Caco-2 (cell line): Measurements from ENCODE around the gene PEAK3. TPM values are rescaled to one million over a fixed set of nuclear protein-coding genes. Genes with fewer than 3 reads are reported as not detected.

ENCODE experiments used
- BruUV-seq: library from RNA; stranded (reverse); fragments of 400-500 nt; replicated peaks from 2 replicates; lab custom pipeline; 2021; lab: Mats Ljungman, UMichigan
- CTCF ChIA-PET: fragments of 300-600 bp; sonication (Branson Sonifier 250); formaldehyde crosslinking; loops from one replicate; lab custom pipeline; 2022; ENCODE audit warnings: antibody characterized with exemption; lab: Charles Lee
- POLR2A ChIA-PET: fragments of 300-600 bp; sonication (Branson Sonifier 250); formaldehyde crosslinking; loops from one replicate; lab custom pipeline; 2022; ENCODE audit warnings: antibody characterized with exemption; lab: Charles Lee
- DNase-seq, 2 experiments: peaks; one replicate each; pipeline versions ENCODE4 v3.0.0 to v3.0.0-alpha.2; 2020 to 2022
- H3K27me3 ChIP-seq: replicated peaks from 2 replicates; pipeline ENCODE4 v1.6.0; 2011; ENCODE audit warnings: low read length; ENCODE audit not compliant: control insufficient read depth, insufficient read depth
- H3K36me3 ChIP-seq: 2 replicates; pipeline ENCODE4 v1.5.1; 2011; ENCODE audit warnings: low read length; ENCODE audit not compliant: control insufficient read depth, insufficient read depth
- H3K4me1 ChIP-seq: fragments of 250-450 bp; sonication (Bioruptor Pico); 2 replicates; pipeline ENCODE4 v1.5.1; 2020; ENCODE audit warnings: mild to moderate bottlenecking
- H3K4me3 ChIP-seq: 2 replicates; pipeline ENCODE4 v1.5.1; 2011; ENCODE audit warnings: low read depth, mild to moderate bottlenecking, control low read depth, low read length
- H3K9me3 ChIP-seq: fragments of 250-450 bp; sonication (Bioruptor Pico); 2 replicates; pipeline ENCODE4 v1.5.1; 2020; ENCODE audit warnings: mild to moderate bottlenecking, moderate library complexity
- H3K27ac Mint-ChIP-seq: one replicate; pipeline ENCODE4 v1.8.0; 2022; ENCODE audit warnings: mixed read lengths; ENCODE audit not compliant: unreplicated experiment
- H3K27me3 Mint-ChIP-seq: one replicate; pipeline ENCODE4 v1.8.0; 2022; ENCODE audit warnings: mixed read lengths; ENCODE audit not compliant: insufficient read depth, unreplicated experiment
- H3K36me3 Mint-ChIP-seq: one replicate; pipeline ENCODE4 v1.8.0; 2022; ENCODE audit warnings: mild to moderate bottlenecking, mixed read lengths; ENCODE audit not compliant: insufficient read depth, unreplicated experiment
- H3K4me1 Mint-ChIP-seq: one replicate; pipeline ENCODE4 v1.8.0; 2022; ENCODE audit warnings: low read depth, mixed read lengths; ENCODE audit not compliant: unreplicated experiment
- H3K4me3 Mint-ChIP-seq: one replicate; pipeline ENCODE4 v1.8.0; 2022; ENCODE audit warnings: mild to moderate bottlenecking, moderate library complexity, mixed read lengths; ENCODE audit not compliant: unreplicated experiment
- H3K9me3 Mint-ChIP-seq: one replicate; pipeline ENCODE4 v1.8.0; 2022; ENCODE audit warnings: mixed read lengths; ENCODE audit not compliant: unreplicated experiment
- intact Hi-C: fragments of 100-400 bp; cut with micrococcal nuclease; formaldehyde crosslinking; loops from one replicate; pipeline ENCODE4 v1.10.0; 2022; ENCODE audit not compliant: unreplicated experiment
- total RNA-seq: library from RNA; stranded (reverse); gene quantifications from 2 replicates; pipeline ENCODE4 v1.2.3, GENCODE V29; 2022
- TF ChIP-seq, protein P1 (sequence below), 2 experiments: fragments of 200-600 bp in 1 of 2; IDR thresholded peaks; 1 replicate in 1 of 2; 2 replicates in 1 of 2; pipeline versions ENCODE4 v1.5.1 to v1.8.0; 2011 to 2022; ENCODE audit warnings: antibody characterized with exemption in 1 of 2, control low read depth in 1 of 2, inconsistent platforms in 1 of 2, low read depth in 1 of 2, low read length in 1 of 2, mild to moderate bottlenecking in 1 of 2, moderate library complexity in 1 of 2; ENCODE audit not compliant: insufficient read depth in 1 of 2, severe bottlenecking in 1 of 2, unreplicated experiment in 1 of 2

The PEAK3 gene
- total RNA-seq, 1 experiment from 2014 or later = not detected

DNA sequence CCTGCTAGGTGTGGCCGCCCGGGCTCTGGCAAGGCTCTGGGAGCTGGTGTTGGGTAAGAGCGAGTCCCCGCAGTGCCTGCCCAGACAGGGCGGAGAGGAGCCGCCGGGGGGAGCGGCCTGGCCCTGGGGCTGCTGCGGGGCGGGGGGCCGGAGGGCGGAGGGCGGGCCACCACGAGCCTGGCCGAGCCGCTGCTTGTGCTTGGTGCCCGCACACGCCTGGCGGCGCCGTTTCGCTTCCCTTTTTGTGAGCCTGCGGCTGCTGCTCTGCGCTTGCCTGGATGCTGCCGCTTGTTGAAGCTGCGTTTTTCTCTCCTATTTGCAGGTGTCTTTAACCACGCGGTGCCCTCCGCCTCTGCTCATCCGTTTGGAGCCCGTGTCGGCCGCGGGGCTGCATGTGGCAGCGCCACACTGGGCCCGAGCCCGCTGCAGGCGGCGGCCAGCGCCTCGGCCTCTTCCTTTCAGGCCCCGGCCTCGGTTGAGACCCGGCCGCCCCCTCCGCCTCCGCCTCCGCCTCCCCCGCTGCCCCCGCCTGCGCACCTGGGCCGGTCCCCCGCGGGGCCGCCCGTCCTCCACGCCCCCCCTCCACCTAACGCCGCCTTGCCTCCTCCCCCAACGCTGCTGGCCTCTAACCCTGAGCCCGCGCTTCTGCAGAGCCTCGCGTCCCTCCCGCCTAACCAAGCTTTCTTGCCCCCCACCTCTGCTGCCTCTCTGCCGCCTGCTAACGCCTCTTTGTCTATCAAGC lies 54.4 kb downstream of the PEAK3 start:
- intact Hi-C loops = no loop called here
- TF ChIP-seq, protein P1, sequence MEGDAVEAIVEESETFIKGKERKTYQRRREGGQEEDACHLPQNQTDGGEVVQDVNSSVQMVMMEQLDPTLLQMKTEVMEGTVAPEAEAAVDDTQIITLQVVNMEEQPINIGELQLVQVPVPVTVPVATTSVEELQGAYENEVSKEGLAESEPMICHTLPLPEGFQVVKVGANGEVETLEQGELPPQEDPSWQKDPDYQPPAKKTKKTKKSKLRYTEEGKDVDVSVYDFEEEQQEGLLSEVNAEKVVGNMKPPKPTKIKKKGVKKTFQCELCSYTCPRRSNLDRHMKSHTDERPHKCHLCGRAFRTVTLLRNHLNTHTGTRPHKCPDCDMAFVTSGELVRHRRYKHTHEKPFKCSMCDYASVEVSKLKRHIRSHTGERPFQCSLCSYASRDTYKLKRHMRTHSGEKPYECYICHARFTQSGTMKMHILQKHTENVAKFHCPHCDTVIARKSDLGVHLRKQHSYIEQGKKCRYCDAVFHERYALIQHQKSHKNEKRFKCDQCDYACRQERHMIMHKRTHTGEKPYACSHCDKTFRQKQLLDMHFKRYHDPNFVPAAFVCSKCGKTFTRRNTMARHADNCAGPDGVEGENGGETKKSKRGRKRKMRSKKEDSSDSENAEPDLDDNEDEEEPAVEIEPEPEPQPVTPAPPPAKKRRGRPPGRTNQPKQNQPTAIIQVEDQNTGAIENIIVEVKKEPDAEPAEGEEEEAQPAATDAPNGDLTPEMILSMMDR (IDR thresholded peaks at IDR 0.05; ENCODE audit: insufficient read depth in 1 of 2, low read depth in 1 of 2, low read length in 1 of 2, severe bottlenecking in 1 of 2, unreplicated experiment in 1 of 2) = no peak
- H3K27ac Mint-ChIP-seq = no peak overlapping the region

DNA sequence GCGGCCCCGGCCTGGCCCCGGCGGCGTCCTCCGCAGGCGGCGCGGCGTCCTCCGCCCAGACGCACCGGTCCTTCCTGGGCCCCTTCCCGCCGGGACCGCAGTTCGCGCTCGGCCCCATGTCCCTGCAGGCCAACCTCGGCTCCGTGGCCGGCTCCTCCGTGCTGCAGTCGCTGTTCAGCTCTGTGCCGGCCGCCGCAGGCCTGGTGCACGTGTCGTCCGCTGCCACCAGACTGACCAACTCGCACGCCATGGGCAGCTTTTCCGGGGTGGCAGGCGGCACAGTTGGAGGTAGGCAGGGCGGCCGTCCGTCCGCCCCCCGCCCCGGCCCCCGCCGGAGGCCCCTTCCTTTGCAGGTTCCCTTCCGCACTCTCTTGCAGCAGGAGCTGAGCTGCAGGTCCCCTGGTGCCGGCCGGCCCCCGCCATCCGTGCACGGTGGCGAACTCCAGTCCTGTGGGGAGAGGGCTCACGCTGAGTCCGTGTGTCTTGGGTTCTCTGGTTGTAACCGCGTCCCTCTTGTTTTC lies 55.1 kb downstream of the PEAK3 start:
- no TSS peak for BruUV-seq

More for the DNA sequence above, 54.4 kb downstream of the PEAK3 start:
- no peaks in the 10 kb centered on the region for H3K9me3 Mint-ChIP-seq
- BruUV-seq = no TSS peak
- Histone ChIP-seq H3K9me3 (no peaks in the 10 kb centered on the region), H3K36me3 (peaks cover 3% of the 10 kb centered on the region; the same call in 1 of the 2 replicates), H3K4me1 (no peaks in the 10 kb centered on the region), H3K4me3 (no peak overlapping the region), H3K27me3 (no peaks in the 10 kb centered on the region)
- H3K4me1 Mint-ChIP-seq = no peaks in the 10 kb centered on the region
- ChIA-PET CTCF (interaction anchor here (1.1 kb wide), 1 partner anchor 72 kb away, joined by 6 read pairs; no protein-coding TSS in a partner anchor), POLR2A (interaction anchor here (0.6 kb wide), 1 partner anchor 200 kb away, joined by 3 read pairs; the partner anchor contains the start of gene TIMM13)
- no peak for DNase-seq
- H3K27me3 Mint-ChIP-seq = no peaks in the 10 kb centered on the region
- peaks cover 84% of the 10 kb centered on the region for H3K36me3 Mint-ChIP-seq
- H3K4me3 Mint-ChIP-seq = no peak overlapping the region

More for the DNA sequence above, 55.1 kb downstream of the PEAK3 start:
- POLR2A ChIA-PET = no interaction called here
- no peak overlapping the region for H3K27ac Mint-ChIP-seq
- peaks cover 81% of the 10 kb centered on the region for H3K36me3 Mint-ChIP-seq
- Histone ChIP-seq H3K27me3 (no peaks in the 10 kb centered on the region), H3K4me1 (no peaks in the 10 kb centered on the region), H3K36me3 (peaks cover 3% of the 10 kb centered on the region; the same call in 1 of the 2 replicates), H3K9me3 (no peaks in the 10 kb centered on the region), H3K4me3 (no peak overlapping the region)
- DNase-seq = no peak
- no peak overlapping the region for H3K4me3 Mint-ChIP-seq
- intact Hi-C loops = no loop called here
- H3K4me1 Mint-ChIP-seq = no peaks in the 10 kb centered on the region
- H3K9me3 Mint-ChIP-seq = no peaks in the 10 kb centered on the region
- TF ChIP-seq, protein P1 (IDR thresholded peaks at IDR 0.05; ENCODE audit: insufficient read depth in 1 of 2, low read depth in 1 of 2, low read length in 1 of 2, severe bottlenecking in 1 of 2, unreplicated experiment in 1 of 2) = no peak
- H3K27me3 Mint-ChIP-seq = no peaks in the 10 kb centered on the region
- CTCF ChIA-PET = no interaction called here
